Fibroblast of skin of right quadriceps (primary cell): ENCODE data around the gene CRLF1.
"Not testable (repeated sequence)": the region's sequence is repeated elsewhere in the genome, so short reads cannot be mapped to it uniquely, and the experiment has no call there.

Source experiments
- DNase-seq: peaks from one replicate; pipeline ENCODE4 v3.0.0-alpha.2; 2013

The CRLF1 gene

DNA sequence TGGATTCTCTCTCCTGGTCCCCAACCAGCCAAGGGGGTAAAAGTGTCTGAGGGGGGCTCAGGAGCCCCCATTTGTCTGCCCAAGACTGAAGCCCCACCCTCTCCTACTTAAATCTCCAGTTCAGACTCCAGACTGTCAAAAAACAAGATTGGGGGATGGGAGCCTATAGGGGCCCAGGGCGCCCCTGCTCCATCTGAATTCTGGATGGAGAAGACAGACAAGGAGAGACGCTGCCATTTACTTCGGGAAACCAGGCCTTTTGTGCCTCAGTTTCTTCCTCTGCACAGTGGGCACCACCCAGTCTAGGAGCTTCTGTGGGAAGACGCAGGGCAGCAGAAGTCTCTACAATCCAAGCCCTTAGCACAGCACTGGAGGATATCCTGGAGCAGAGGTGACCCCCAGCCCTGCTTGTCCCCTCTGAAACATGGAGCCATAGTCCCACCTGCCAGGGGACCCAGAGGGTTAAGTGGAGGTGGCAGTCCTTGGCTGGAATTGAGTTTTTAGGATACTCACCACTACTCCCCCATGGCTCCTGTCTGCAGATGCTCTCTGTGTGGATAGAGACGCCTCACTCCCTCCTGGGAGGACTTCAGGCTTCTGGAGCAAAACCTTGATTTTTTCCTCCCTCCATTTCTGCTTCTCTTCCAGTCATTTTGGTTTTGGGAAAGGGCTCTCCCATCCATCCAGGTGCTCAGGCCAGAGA lies 1.7 kb upstream of the CRLF1 start:
- no peak for DNase-seq

DNA sequence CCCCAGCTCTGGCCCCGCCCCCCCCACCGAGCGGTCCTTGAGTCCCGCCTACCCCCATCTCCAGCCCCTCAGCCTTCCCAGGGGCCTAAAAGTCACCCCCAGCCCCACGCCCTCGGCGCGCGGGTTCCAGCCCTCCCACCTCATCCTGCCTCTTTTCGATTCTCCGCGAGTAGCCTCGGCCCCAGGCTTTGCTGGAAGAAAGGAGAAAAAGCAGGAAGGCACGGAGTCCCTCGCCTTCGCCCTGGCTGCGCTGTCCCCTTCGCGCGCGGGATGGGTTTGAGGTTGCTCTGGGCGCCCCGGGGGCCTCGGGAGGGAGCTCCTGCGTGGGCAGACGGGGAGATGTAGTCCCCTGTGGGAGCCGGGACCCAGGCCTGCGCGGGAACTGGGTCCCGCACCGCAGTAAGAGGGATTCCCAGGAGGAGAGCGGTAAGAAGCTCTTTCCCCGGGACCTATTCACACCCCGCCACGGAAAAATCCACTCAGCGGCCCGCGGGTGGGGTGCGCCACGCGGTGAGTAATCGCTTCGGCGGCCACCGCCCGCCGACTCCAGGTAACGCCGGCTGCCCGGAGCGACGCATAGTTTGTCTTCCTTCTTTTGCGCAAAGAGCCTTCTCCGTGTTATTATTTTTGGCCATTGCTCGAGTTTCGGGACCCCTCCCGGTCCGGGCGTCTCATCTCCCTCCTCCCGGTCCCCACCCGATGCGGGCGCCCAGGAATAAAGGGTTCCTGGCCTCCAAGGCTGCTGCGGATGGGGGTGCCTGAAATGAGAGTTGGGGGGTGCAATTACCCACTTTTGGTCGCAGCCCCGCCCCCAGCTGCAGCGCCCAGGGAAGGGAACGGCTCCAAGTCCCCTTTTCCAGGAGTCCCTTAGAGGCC lies 865 bp upstream of the CRLF1 start:
- no peak for DNase-seq

DNA sequence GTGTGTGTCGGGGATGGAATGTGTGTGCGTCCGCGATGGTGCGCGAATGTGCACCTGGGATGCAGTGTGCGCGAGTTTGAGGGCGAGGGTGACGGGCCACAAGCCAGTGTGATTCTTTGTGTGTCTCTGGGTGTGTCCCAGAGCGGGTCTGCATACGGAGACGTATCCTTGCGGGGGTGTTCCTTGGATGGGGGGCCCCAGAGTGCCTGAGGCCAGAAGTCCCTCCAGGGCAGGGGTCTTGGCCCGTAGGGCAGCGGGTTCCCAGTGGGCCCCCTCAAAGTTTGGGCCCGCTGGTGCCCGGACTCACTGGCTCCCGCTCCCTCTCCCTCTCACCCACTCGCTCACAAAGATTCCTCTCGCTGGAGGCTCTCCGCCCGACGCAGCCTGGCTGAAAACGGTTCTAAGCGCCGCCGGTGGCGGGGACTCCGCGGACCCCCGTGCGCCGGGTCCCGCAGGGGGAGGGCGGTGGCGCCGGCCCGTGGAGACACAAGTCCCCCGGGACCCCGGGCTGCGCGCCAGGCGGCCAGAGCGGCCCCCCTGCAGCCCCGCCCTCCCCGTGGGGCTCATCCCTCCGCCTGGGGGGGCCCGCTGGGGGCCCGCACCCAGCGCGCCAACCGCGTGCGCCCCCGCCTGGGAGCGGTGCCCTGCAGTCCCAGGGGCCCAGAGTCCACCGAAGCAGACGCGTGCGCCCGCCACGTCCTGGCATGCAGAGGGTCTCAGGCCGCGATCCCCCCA lies 886 bp downstream of the CRLF1 start:
- DNase-seq, result no peak

GRCh38 chr19:18605196-18605545 lies 1.4 kb downstream of the CRLF1 start:
- DNase-seq, result no peak

DNA sequence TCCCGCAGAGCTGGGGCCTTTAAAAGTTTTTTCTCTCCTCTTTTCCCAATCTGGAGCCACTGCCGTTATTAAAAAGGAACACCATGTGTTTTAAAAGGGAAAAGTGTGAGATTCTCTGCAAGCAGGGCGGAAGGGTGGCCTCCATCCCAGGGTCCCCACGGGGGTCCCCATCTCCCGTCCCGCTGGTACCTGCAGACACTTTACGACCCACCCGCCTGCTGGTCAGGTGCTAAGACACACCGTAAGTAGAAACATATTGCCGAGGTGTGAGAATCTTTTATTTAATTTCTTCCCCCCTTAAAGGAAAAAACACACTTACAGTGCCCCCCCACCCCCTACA lies 1.8 kb downstream of the CRLF1 start:
- no peak for DNase-seq

- DNase-seq, result no peak
Observed at GRCh38 chr19:18603958-18604819, 2.4 kb downstream of the CRLF1 start.

GRCh38 chr19:18603255-18603957 lies 3.2 kb downstream of the CRLF1 start:
- no peak for DNase-seq

GRCh38 chr19:18601875-18602274 lies 4.7 kb downstream of the CRLF1 start:
- DNase-seq, result no peak

DNA sequence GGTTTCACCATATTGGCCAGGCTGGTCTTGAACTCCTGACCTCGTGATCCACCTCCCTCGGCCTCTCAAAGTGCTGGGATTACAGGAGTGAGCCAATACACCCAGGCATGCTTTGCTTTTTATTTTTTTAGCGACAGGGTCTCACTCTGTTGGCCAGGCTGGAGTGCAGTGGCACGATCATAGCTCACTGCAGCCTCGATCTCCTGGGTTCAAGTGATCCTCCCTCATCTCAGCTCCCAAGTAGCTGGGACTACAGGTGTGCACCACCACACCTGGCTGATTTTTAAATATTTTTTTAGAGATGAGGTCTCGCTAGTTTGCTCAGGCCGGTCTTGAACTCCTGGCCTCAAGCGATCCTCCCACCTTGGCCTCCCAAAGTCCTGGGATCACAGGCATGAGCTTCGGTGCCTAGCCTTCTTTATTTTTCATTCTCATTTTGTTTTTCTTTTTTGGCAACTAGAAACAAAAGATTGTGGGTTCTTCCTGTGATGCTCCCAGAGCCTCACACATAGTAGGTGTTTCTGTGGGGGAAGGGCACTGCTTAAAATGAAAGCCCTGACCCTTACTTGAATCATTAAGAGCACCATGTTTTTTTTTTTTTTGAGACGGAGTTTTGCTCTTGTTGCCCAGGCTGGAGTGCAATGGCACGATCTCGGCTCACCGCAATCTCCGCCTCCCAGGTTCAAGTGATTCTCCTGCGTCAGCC lies 5.8 kb downstream of the CRLF1 start:
- DNase-seq, result not testable (repeated sequence)

DNA sequence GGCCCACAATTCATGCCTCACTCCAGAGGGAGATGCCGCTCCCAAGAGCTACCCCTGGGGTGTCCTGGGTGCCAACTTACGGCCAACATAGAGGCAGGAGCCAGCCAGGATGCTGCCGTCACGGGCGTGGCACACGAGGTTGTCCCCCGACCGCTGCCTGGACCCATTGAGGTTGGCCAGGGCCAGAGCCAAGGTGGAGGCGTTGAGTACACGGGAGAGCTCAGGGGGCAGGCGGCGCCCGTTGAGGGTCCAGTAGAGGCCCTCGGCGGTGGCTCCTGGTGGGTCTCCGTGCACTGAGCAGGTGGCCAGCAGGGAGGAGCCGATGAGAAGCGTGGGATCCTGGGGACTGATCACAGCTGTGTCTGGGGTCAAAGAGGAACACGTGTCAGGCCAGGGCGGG lies 7.1 kb downstream of the CRLF1 start:
- no peak for DNase-seq

DNA sequence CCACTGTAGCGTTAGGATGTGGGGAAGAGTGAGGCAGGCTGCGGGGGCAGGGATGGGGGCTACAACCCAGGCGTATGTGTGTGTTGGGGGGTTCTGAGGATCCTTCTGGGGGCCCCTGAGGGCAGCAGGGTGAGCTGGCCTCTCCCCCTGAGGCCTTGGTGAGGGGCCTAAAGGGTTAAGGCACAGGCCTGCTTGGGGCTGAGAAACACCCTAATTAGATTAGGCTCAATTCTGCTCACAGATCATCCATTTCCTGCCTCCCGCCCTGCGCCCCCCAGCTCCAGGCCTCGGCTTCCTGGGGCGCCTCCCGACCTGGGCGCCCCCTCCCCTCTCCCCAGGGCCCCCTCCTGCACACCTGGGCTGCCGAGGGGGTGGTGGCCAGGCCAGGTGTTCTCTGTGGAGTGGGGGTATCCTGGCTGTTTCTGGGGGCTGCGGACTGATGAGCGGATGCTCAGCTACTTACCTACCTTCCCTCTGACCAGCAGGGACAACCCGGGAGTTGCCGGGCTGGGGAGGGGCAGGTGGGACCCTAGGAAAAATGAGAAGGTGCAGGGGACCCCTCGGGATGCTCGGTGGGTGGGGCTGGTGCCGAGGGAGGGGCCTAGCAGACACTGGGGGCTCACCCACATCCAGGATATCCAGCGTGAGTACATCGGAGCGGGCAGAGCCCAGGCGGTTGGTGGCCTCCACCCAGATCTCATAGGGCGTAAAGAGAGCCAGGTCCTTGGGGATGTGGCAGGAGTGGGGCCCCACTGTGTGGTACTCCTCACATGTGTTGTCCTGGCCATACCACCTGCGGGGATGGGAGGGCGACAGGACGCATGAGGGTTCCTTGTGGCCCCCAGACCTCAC lies 8.6 kb downstream of the CRLF1 start:
- DNase-seq, result no peak

DNA sequence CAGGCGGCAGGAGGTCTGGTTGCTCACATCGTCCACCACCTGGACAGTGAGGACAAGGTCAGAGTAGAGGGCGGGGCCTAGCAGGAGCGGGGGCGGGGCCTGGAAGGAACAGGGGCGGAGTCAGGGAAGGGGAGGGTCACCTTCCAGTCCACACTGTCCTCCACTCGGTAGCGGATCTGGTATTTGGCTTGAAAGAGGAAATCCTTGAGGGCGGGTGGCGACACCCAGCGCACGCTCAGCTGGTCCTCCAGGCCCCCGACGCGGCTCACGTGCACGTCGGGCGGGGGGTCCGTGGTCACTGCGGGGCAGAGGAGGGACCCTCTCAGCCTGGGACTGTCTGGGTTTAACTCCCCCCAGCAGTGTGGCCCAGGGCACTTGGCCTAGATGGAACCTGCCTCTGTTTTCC lies 9.8 kb downstream of the CRLF1 start:
- DNase-seq, result no peak

DNA sequence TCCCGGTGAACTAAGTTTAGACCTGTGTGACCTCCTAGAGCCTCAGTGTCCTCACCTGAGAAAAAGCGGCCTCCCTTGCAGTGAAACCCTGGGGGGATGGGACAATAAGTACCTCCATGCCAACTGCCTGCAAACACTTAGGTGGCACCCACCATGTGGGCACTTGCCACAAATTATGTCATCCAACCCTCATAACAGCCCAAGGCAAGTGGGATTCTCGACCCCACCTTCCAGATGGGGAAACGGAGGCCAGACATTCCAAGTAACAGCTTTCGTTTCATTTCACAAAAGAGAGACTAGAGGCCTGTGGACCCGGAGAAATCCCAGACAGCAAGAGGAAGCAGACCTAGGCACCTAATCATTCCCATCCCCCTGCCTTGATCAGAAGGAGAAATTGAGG lies 11.1 kb downstream of the CRLF1 start:
- no peak for DNase-seq

GRCh38 chr19:18594824-18595373 lies 11.7 kb downstream of the CRLF1 start:
- no peak for DNase-seq

- peak; percentile 65 for DNase-seq
Observed at GRCh38 chr19:18594096-18594823, 12.3 kb downstream of the CRLF1 start.

DNA sequence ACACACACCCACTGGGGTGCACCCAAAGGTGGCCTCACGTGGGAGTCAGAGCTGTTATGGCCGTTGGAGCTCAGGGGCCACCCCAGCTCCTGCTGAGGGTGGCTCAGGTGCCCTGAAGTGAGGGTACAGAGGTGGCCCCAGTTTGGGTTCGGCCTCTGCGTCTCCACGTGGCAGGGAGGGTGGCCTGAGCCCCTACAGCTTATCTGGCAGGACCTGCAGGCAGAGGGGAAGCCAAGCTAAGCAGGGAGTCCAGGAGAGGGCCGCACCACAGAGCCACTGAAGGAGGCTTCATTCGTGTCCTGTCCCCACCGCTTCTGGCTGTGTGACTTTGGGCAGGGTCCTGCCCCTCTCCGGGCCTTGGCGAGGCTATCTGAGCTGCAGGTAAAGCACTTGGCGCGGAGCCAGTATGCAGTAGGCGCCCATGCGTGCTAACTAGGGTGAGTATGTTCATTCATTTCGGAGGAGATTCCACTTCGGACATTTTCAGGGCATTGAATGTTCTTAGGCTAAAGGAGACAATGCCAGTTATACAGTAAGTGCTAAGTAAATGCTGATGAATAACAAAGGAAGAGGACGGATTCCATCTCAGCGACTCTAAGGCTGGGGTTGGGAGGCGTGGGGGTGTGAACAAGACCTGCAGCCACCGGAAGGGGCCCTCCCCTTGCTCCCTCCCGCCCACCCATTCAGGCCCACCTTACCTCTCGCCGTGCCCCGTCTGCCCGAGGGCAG lies 13.1 kb downstream of the CRLF1 start:
- DNase-seq, result no peak

- DNase-seq, result not testable (repeated sequence)
Observed at GRCh38 chr19:18592732-18593131, 13.9 kb downstream of the CRLF1 start.

GRCh38 chr19:18591735-18592385 lies 14.7 kb downstream of the CRLF1 start:
- peak; percentile 85 for DNase-seq
